ENCODE results near the gene MPC1L.

- TF ChIP-seq CTCF (IDR thresholded peaks at IDR 0.05) (no peak), POLR2A (IDR thresholded peaks at IDR 0.05) (no peak), EP300 (IDR thresholded peaks at IDR 0.05; ENCODE audit: low read depth) (no peak), POLR2AphosphoS5 (IDR thresholded peaks at IDR 0.05) (no peak)
Measured at GRCh38 chrX:40652664-40653063, 29.4 kb downstream of the MPC1L start.
